ENCODE data around the gene RCAN1.

RCAN1 gene

GRCh38 chr21:34537838-34538237 lies 77.1 kb downstream of the RCAN1 start:
- peak; percentile 28 to 77 (median 52) for DNase-seq

- peak in 1 of 4 experiments; percentile 47 for DNase-seq
Observed at GRCh38 chr21:34536820-34537219, 78.1 kb downstream of the RCAN1 start.

GRCh38 chr21:34536311-34536710 lies 78.6 kb downstream of the RCAN1 start:
- DNase-seq = peak in 1 of 4 experiments; percentile 22

- no peak for DNase-seq
Observed at GRCh38 chr21:34535886-34536285, 79.0 kb downstream of the RCAN1 start.

GRCh38 chr21:34534522-34534921 lies 80.4 kb downstream of the RCAN1 start:
- peak; percentile 60 to 81 (median 70) for DNase-seq

- no peak for DNase-seq
Observed at GRCh38 chr21:34533938-34534337, 81.0 kb downstream of the RCAN1 start.

- no peak for DNase-seq
Observed at GRCh38 chr21:34531399-34531798, 83.5 kb downstream of the RCAN1 start.

- DNase-seq = no peak
Observed at GRCh38 chr21:34530261-34530660, 84.7 kb downstream of the RCAN1 start.

GRCh38 chr21:34528131-34528561 lies 86.8 kb downstream of the RCAN1 start:
- no peak for DNase-seq

- peak; percentile 59 to 88 (median 67) for DNase-seq
Observed at GRCh38 chr21:34526618-34527290, 88.2 kb downstream of the RCAN1 start.

- no peak for DNase-seq
Observed at GRCh38 chr21:34526241-34526617, 88.7 kb downstream of the RCAN1 start.

- DNase-seq = no peak
Observed at GRCh38 chr21:34524646-34525601, 90.0 kb downstream of the RCAN1 start.

- no peak for DNase-seq
Observed at GRCh38 chr21:34523019-34523555, 91.8 kb downstream of the RCAN1 start.

- peak; percentile 38 to 59 (median 54) for DNase-seq
Observed at GRCh38 chr21:34522284-34522683, 92.6 kb downstream of the RCAN1 start.

GRCh38 chr21:34521561-34521960 lies 93.4 kb downstream of the RCAN1 start:
- DNase-seq = no peak

- DNase-seq = peak; percentile 77 to 90 (median 83)
Observed at GRCh38 chr21:34520764-34521508, 94.0 kb downstream of the RCAN1 start.

GRCh38 chr21:34520281-34520680 lies 94.6 kb downstream of the RCAN1 start:
- DNase-seq = peak in 3 of 4 experiments; percentile 32 to 72 (median 40)

- DNase-seq = no peak
Observed at GRCh38 chr21:34519694-34520093, 95.2 kb downstream of the RCAN1 start.

GRCh38 chr21:34519016-34519415 lies 95.9 kb downstream of the RCAN1 start:
- no peak for DNase-seq

- DNase-seq = no peak
Observed at GRCh38 chr21:34518301-34518700, 96.6 kb downstream of the RCAN1 start.

GRCh38 chr21:34517491-34518245 lies 97.2 kb downstream of the RCAN1 start:
- DNase-seq = peak; percentile 50 to 77 (median 73)

- DNase-seq = no peak
Observed at GRCh38 chr21:34517039-34517438, 97.9 kb downstream of the RCAN1 start.
